ENCODE data around the gene BRSK1. TPM values are rescaled to one million over a fixed set of nuclear protein-coding genes. Genes with fewer than 3 reads are reported as not detected.

BRSK1 gene
- total RNA-seq, 1 donor from 2014 or later = 43.4 TPM

- H3K4me3 Mint-ChIP-seq = no peak overlapping the region
These were observed 3.7 kb downstream of the BRSK1 start for GRCh38 chr19:55287361-55288079.

GRCh38 chr19:55289117-55289796 is 5.5 kb downstream of the BRSK1 start:
- Mint-ChIP-seq H3K27ac (no peak overlapping the region), H3K36me3 (peaks cover 14% of the 10 kb centered on the region), H3K27me3 (ENCODE audit: low read depth) (no peaks in the 10 kb centered on the region), H3K9me3 (no peaks in the 10 kb centered on the region), H3K4me3 (no peak overlapping the region), H3K4me1 (peaks cover 11% of the 10 kb centered on the region)
- no peak for TF ChIP-seq CTCF (IDR thresholded peaks at IDR 0.05; ENCODE audit: unreplicated experiment)
- no peak for DNase-seq (ENCODE audit: low spot score in 2 of 2, unreplicated experiment in 2 of 2)

More at GRCh38 chr19:55287361-55288079, 3.7 kb downstream of the BRSK1 start:
- H3K27ac Mint-ChIP-seq = peak overlapping the region; percentile 9
- no peaks in the 10 kb centered on the region for H3K27me3 Mint-ChIP-seq (ENCODE audit: low read depth)
- H3K4me1 Mint-ChIP-seq = peaks cover 11% of the 10 kb centered on the region
- TF ChIP-seq CTCF (IDR thresholded peaks at IDR 0.05; ENCODE audit: unreplicated experiment) = no peak
- peaks cover 9% of the 10 kb centered on the region for H3K36me3 Mint-ChIP-seq
- no peaks in the 10 kb centered on the region for H3K9me3 Mint-ChIP-seq
- DNase-seq (ENCODE audit: low spot score in 2 of 2, unreplicated experiment in 2 of 2) = no peak

- H3K27ac Mint-ChIP-seq = no peak overlapping the region
- H3K4me3 Mint-ChIP-seq = no peak overlapping the region
- H3K27me3 Mint-ChIP-seq (ENCODE audit: low read depth) = no peaks in the 10 kb centered on the region
- no peaks in the 10 kb centered on the region for H3K9me3 Mint-ChIP-seq
- TF ChIP-seq CTCF (IDR thresholded peaks at IDR 0.05; ENCODE audit: unreplicated experiment) = no peak
- peaks cover 6% of the 10 kb centered on the region for H3K4me1 Mint-ChIP-seq
- DNase-seq (ENCODE audit: low spot score in 2 of 2, unreplicated experiment in 2 of 2) = no peak
- peaks cover 25% of the 10 kb centered on the region for H3K36me3 Mint-ChIP-seq
These were observed 13.5 kb downstream of the BRSK1 start for GRCh38 chr19:55297267-55297666.

- H3K27ac Mint-ChIP-seq = no peak overlapping the region
- TF ChIP-seq CTCF (IDR thresholded peaks at IDR 0.05; ENCODE audit: unreplicated experiment) = no peak
- no peaks in the 10 kb centered on the region for H3K27me3 Mint-ChIP-seq (ENCODE audit: low read depth)
- peaks cover 6% of the 10 kb centered on the region for H3K4me1 Mint-ChIP-seq
- H3K36me3 Mint-ChIP-seq = peaks cover 24% of the 10 kb centered on the region
- no peak overlapping the region for H3K4me3 Mint-ChIP-seq
- H3K9me3 Mint-ChIP-seq = no peaks in the 10 kb centered on the region
- no peak for DNase-seq (ENCODE audit: low spot score in 2 of 2, unreplicated experiment in 2 of 2)
These were observed 16.2 kb downstream of the BRSK1 start for GRCh38 chr19:55299991-55300390.

- TF ChIP-seq CTCF (IDR thresholded peaks at IDR 0.05; ENCODE audit: unreplicated experiment) = no peak
- no peaks in the 10 kb centered on the region for H3K9me3 Mint-ChIP-seq
- H3K27me3 Mint-ChIP-seq (ENCODE audit: low read depth) = no peaks in the 10 kb centered on the region
- DNase-seq (ENCODE audit: low spot score in 2 of 2, unreplicated experiment in 2 of 2) = no peak
- peaks cover 6% of the 10 kb centered on the region for H3K4me1 Mint-ChIP-seq
- H3K36me3 Mint-ChIP-seq = peaks cover 23% of the 10 kb centered on the region
- H3K4me3 Mint-ChIP-seq = peak overlapping the region; percentile 66
- no peak overlapping the region for H3K27ac Mint-ChIP-seq
These were observed 17.2 kb downstream of the BRSK1 start for GRCh38 chr19:55300886-55301458.

Measured in mesothelial cell of epicardium (in vitro differentiated cells).